ENCODE measurements around the gene ZNF532.
"Not testable (repeated sequence)": the region's sequence is repeated elsewhere in the genome, so short reads cannot be mapped to it uniquely, and the experiment has no call there.

Gene ZNF532

GRCh38 chr18:59015531-59016152 is 151.0 kb downstream of the ZNF532 start:
- H3K36me3 ChIP-seq (ENCODE audit: insufficient read depth, insufficient read length, low read length): no peaks in the 10 kb centered on the region
- TF ChIP-seq YY1 (IDR thresholded peaks at IDR 0.05; ENCODE audit: insufficient read depth, insufficient read length) (no peak), ZNF274 (IDR thresholded peaks at IDR 0.05; ENCODE audit: low read depth, low read length) (no peak)
- no peak overlapping the region for H3K9ac ChIP-seq (ENCODE audit: insufficient read length, low read depth)
- H3K27me3 ChIP-seq (ENCODE audit: insufficient read depth, insufficient read length): no peaks in the 10 kb centered on the region
- H3K9me3 ChIP-seq (ENCODE audit: insufficient read depth, low read length): no peaks in the 10 kb centered on the region; the same call in 1 of the 2 replicates
- H3K4me3 ChIP-seq (ENCODE audit: insufficient read length, low read depth): no peak overlapping the region
- DNase-seq (ENCODE audit: low read depth, low spot score): no peak
- no peaks in the 10 kb centered on the region for H3K4me1 ChIP-seq (ENCODE audit: insufficient read depth, insufficient read length)

GRCh38 chr18:59021500-59021899 is 156.8 kb downstream of the ZNF532 start:
- TF ChIP-seq YY1 (IDR thresholded peaks at IDR 0.05; ENCODE audit: insufficient read depth, insufficient read length) (no peak), ZNF274 (IDR thresholded peaks at IDR 0.05; ENCODE audit: low read depth, low read length) (no peak), SUZ12 (IDR thresholded peaks at IDR 0.05; ENCODE audit: extremely low read depth, insufficient read depth, insufficient read length) (no peak)
- H3K4me1 ChIP-seq (ENCODE audit: insufficient read depth, insufficient read length): no peaks in the 10 kb centered on the region
- no peaks in the 10 kb centered on the region for H3K36me3 ChIP-seq (ENCODE audit: insufficient read depth, insufficient read length, low read length)
- DNase-seq (ENCODE audit: low read depth, low spot score): no peak
- no peaks in the 10 kb centered on the region for H3K27me3 ChIP-seq (ENCODE audit: insufficient read depth, insufficient read length)
- H3K4me3 ChIP-seq (ENCODE audit: insufficient read length, low read depth): no peak overlapping the region
- H3K9me3 ChIP-seq (ENCODE audit: insufficient read depth, low read length): no peaks in the 10 kb centered on the region; the same call in 1 of the 2 replicates
- H3K9ac ChIP-seq (ENCODE audit: insufficient read length, low read depth): no peak overlapping the region

- H3K9ac ChIP-seq (ENCODE audit: insufficient read length, low read depth): no peak overlapping the region
- H3K4me1 ChIP-seq (ENCODE audit: insufficient read depth, insufficient read length): no peaks in the 10 kb centered on the region
- no peak for TF ChIP-seq SUZ12 (IDR thresholded peaks at IDR 0.05; ENCODE audit: extremely low read depth, insufficient read depth, insufficient read length)
These were observed 157.7 kb downstream of the ZNF532 start for GRCh38 chr18:59022167-59022945.

GRCh38 chr18:59024829-59025228 is 160.2 kb downstream of the ZNF532 start:
- no peaks in the 10 kb centered on the region for H3K36me3 ChIP-seq (ENCODE audit: insufficient read depth, insufficient read length, low read length)
- DNase-seq (ENCODE audit: low read depth, low spot score): no peak
- no peak overlapping the region for H3K4me3 ChIP-seq (ENCODE audit: insufficient read length, low read depth)
- no peaks in the 10 kb centered on the region for H3K27me3 ChIP-seq (ENCODE audit: insufficient read depth, insufficient read length)
- no peaks in the 10 kb centered on the region for H3K4me1 ChIP-seq (ENCODE audit: insufficient read depth, insufficient read length)
- TF ChIP-seq YY1 (IDR thresholded peaks at IDR 0.05; ENCODE audit: insufficient read depth, insufficient read length): no peak
- no peak for TF ChIP-seq ZNF274 (IDR thresholded peaks at IDR 0.05; ENCODE audit: low read depth, low read length)
- TF ChIP-seq SUZ12 (IDR thresholded peaks at IDR 0.05; ENCODE audit: extremely low read depth, insufficient read depth, insufficient read length): no peak
- H3K9ac ChIP-seq (ENCODE audit: insufficient read length, low read depth): no peak overlapping the region
- H3K9me3 ChIP-seq (ENCODE audit: insufficient read depth, low read length): no peaks in the 10 kb centered on the region

More at GRCh38 chr18:59022167-59022945, 157.7 kb downstream of the ZNF532 start:
- no peak for DNase-seq (ENCODE audit: low read depth, low spot score)
- Histone ChIP-seq H3K4me3 (ENCODE audit: insufficient read length, low read depth) (no peak overlapping the region), H3K27me3 (ENCODE audit: insufficient read depth, insufficient read length) (no peaks in the 10 kb centered on the region), H3K9me3 (ENCODE audit: insufficient read depth, low read length) (no peaks in the 10 kb centered on the region; the same call in 1 of the 2 replicates), H3K36me3 (ENCODE audit: insufficient read depth, insufficient read length, low read length) (no peaks in the 10 kb centered on the region)

- not testable (repeated sequence) for H3K4me1 ChIP-seq (ENCODE audit: insufficient read depth, insufficient read length); H3K4me3 ChIP-seq (ENCODE audit: insufficient read length, low read depth); H3K36me3 ChIP-seq (ENCODE audit: insufficient read depth, insufficient read length, low read length); H3K9ac ChIP-seq (ENCODE audit: insufficient read length, low read depth); H3K9me3 ChIP-seq (ENCODE audit: insufficient read depth, low read length); H3K27me3 ChIP-seq (ENCODE audit: insufficient read depth, insufficient read length); DNase-seq (ENCODE audit: low read depth, low spot score)
These were observed 160.9 kb downstream of the ZNF532 start for GRCh38 chr18:59025532-59025931.

GRCh38 chr18:59026364-59026763 is 161.7 kb downstream of the ZNF532 start:
- Histone ChIP-seq H3K27me3 (ENCODE audit: insufficient read depth, insufficient read length) (no peaks in the 10 kb centered on the region), H3K36me3 (ENCODE audit: insufficient read depth, insufficient read length, low read length) (no peaks in the 10 kb centered on the region), H3K4me1 (ENCODE audit: insufficient read depth, insufficient read length) (no peaks in the 10 kb centered on the region), H3K9me3 (ENCODE audit: insufficient read depth, low read length) (no peaks in the 10 kb centered on the region), H3K9ac (ENCODE audit: insufficient read length, low read depth) (no peak overlapping the region), H3K4me3 (ENCODE audit: insufficient read length, low read depth) (no peak overlapping the region)
- no peak for TF ChIP-seq SUZ12 (IDR thresholded peaks at IDR 0.05; ENCODE audit: extremely low read depth, insufficient read depth, insufficient read length)
- TF ChIP-seq ZNF274 (IDR thresholded peaks at IDR 0.05; ENCODE audit: low read depth, low read length): no peak
- no peak for TF ChIP-seq YY1 (IDR thresholded peaks at IDR 0.05; ENCODE audit: insufficient read depth, insufficient read length)
- no peak for DNase-seq (ENCODE audit: low read depth, low spot score)

- Histone ChIP-seq H3K9ac (ENCODE audit: insufficient read length, low read depth) (no peak overlapping the region), H3K4me3 (ENCODE audit: insufficient read length, low read depth) (no peak overlapping the region), H3K4me1 (ENCODE audit: insufficient read depth, insufficient read length) (no peaks in the 10 kb centered on the region), H3K27me3 (ENCODE audit: insufficient read depth, insufficient read length) (no peaks in the 10 kb centered on the region), H3K36me3 (ENCODE audit: insufficient read depth, insufficient read length, low read length) (no peaks in the 10 kb centered on the region), H3K9me3 (ENCODE audit: insufficient read depth, low read length) (no peaks in the 10 kb centered on the region)
- TF ChIP-seq ZNF274 (IDR thresholded peaks at IDR 0.05; ENCODE audit: low read depth, low read length) (no peak), YY1 (IDR thresholded peaks at IDR 0.05; ENCODE audit: insufficient read depth, insufficient read length) (no peak), SUZ12 (IDR thresholded peaks at IDR 0.05; ENCODE audit: extremely low read depth, insufficient read depth, insufficient read length) (no peak)
- no peak for DNase-seq (ENCODE audit: low read depth, low spot score)
These were observed 162.2 kb downstream of the ZNF532 start for GRCh38 chr18:59026831-59027410.

Measured in NT2/D1 (cell line).